GM12891 (cell line): Measurements from ENCODE around the gene LRMDA.

Experiments used
- POLR2A ChIP-seq: IDR thresholded peaks from 2 replicates; pipeline ENCODE4 v1.6.1; 2011; ENCODE audit warnings: low read depth, low read length, control low read depth
- POLR2AphosphoS5 ChIP-seq: IDR thresholded peaks from 2 replicates; pipeline ENCODE4 v1.6.1; 2011; ENCODE audit warnings: low read depth, low read length, control low read depth

- TF ChIP-seq POLR2A (no peak), POLR2AphosphoS5 (no peak)
Observed at GRCh38 chr10:75957314-75958120, 526.1 kb downstream of the LRMDA start.
